NB4 (cell line): Measurements from ENCODE around the gene CCRL2.

Experiments used
- DNase-seq: peaks from one replicate; pipeline ENCODE4 v3.0.0; 2010; ENCODE audit warnings: low read depth
- H3K4me3 ChIP-seq: one replicate; pipeline ENCODE4 v1.5.1; 2011; ENCODE audit warnings: mild to moderate bottlenecking, low read depth, low read length, moderate library complexity
- MAX ChIP-seq: IDR thresholded peaks from 2 replicates; pipeline ENCODE4 v1.6.1; 2011; ENCODE audit warnings: low read depth, low read length
- MYC ChIP-seq: IDR thresholded peaks from 2 replicates; pipeline ENCODE4 v1.6.1; 2011; ENCODE audit warnings: low read depth, low read length
- POLR2A ChIP-seq: IDR thresholded peaks from 2 replicates; pipeline ENCODE4 v1.6.1; 2011; ENCODE audit warnings: mild to moderate bottlenecking; ENCODE audit not compliant: insufficient read length; ENCODE audit errors: extremely low read depth
- TF ChIP-seq, protein P1 (sequence below): IDR thresholded peaks from one replicate; pipeline ENCODE4 v1.5.1; 2012; ENCODE audit warnings: low read depth, low read length

Gene CCRL2

GRCh38 chr3:46365737-46366524 lies 41.1 kb upstream of the CCRL2 start:
- H3K4me3 ChIP-seq = no peak overlapping the region
- DNase-seq = no peak
- TF ChIP-seq MYC = no peak
- no peak for TF ChIP-seq POLR2A
- TF ChIP-seq MAX = no peak
- TF ChIP-seq, protein P1, sequence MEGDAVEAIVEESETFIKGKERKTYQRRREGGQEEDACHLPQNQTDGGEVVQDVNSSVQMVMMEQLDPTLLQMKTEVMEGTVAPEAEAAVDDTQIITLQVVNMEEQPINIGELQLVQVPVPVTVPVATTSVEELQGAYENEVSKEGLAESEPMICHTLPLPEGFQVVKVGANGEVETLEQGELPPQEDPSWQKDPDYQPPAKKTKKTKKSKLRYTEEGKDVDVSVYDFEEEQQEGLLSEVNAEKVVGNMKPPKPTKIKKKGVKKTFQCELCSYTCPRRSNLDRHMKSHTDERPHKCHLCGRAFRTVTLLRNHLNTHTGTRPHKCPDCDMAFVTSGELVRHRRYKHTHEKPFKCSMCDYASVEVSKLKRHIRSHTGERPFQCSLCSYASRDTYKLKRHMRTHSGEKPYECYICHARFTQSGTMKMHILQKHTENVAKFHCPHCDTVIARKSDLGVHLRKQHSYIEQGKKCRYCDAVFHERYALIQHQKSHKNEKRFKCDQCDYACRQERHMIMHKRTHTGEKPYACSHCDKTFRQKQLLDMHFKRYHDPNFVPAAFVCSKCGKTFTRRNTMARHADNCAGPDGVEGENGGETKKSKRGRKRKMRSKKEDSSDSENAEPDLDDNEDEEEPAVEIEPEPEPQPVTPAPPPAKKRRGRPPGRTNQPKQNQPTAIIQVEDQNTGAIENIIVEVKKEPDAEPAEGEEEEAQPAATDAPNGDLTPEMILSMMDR = no peak

DNA sequence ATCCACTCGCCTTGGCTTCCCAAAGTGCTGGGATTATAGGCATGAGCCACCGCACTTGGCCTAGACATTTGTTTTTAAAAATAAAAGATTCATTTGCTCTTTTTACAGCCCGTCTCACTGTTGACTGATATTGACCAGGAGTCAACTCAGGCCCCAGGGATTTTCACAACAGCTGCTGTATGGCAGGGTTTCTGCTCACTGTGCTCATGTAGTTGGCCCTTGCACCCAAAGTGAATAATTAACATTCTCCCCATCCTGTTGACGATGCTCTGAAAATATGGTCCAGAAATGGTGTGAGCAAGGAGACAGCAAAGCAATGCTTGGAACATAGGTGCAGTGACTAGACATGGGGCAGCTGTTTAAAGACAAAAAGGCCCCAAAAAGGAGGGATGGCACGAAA lies 39.2 kb upstream of the CCRL2 start:
- TF ChIP-seq, protein P1 = no peak
- no peak for TF ChIP-seq MYC
- no peak for TF ChIP-seq MAX
- no peak for TF ChIP-seq POLR2A
- no peak for DNase-seq
- H3K4me3 ChIP-seq = no peak overlapping the region

GRCh38 chr3:46368569-46368968 lies 38.5 kb upstream of the CCRL2 start:
- no peak overlapping the region for H3K4me3 ChIP-seq
- DNase-seq = peak; percentile 96
- no peak for TF ChIP-seq POLR2A
- TF ChIP-seq, protein P1 = peak; percentile 60

GRCh38 chr3:46369151-46369550 lies 37.9 kb upstream of the CCRL2 start:
- no peak overlapping the region for H3K4me3 ChIP-seq
- no peak for DNase-seq
- TF ChIP-seq MYC (no peak), POLR2A (no peak), MAX (no peak)
- TF ChIP-seq, protein P1 = no peak

DNA sequence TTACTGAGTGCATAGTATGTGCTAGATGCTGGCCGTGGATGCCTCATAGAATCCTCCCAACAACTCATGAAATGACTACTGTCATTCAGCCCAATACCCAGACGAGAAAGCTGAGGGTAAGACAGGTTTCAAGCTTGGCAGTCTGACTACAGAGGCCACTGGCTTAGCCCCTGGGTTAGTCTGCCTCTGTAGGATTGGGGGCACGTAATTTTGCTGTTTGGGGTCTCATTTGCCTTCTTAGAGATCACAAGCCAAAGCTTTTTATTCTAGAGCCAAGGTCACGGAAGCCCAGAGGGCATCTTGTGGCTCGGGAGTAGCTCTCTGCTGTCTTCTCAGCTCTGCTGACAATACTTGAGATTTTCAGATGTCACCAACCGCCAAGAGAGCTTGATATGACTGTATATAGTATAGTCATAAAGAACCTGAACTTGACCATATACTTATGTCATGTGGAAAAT lies 37.4 kb upstream of the CCRL2 start:
- no peak for DNase-seq
- TF ChIP-seq POLR2A (no peak), MAX (no peak), MYC (no peak)
- TF ChIP-seq, protein P1 = no peak
- no peak overlapping the region for H3K4me3 ChIP-seq

GRCh38 chr3:46370839-46371518 lies 36.1 kb upstream of the CCRL2 start, which contains the start of gene CCR5:
Gene CCR5 (plus strand): TSS chr3:46370946. CDS start chr3:46372903, 1,957 bp downstream.
- H3K4me3 ChIP-seq = no peak within 1 kb of the TSS
- DNase-seq = no peak
- TF ChIP-seq MYC (no peak), POLR2A (no peak), MAX (no peak)
- TF ChIP-seq, protein P1 = no peak
